Measurements from ENCODE around the gene WFDC2. TPM values are rescaled to one million over a fixed set of nuclear protein-coding genes. Genes with fewer than 3 reads are reported as not detected.
A peak's percentile ranks its signal among the peaks of the same experiment; 100 is the strongest.

Gene WFDC2
- total and polyA plus RNA-seq, 2 of the 4 experiments (the other 2 are of a cell fraction): not detected

DNA sequence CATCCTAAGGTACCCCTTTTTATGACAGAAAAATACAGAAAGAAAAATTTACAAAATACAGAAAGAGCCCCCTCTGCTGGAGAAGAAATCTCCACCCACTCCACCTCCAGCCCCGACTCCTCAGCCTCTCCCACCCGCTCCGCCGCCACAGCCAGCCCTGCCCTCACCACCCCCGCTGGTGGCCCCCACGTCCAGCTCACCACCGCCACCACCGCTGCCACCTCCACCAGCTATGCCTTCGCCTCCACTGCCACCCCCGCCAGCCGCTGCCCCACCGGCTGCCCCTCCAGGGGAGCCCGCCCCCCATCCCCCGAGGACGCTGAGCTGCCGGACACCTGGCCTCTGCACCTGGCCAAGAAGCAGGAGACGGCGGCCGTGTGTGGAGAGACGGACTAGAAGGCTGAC lies 17.7 kb downstream of the WFDC2 start:
- H4K91ac ChIP-seq (ENCODE audit: insufficient read depth, low read depth, low read length): no peak overlapping the region
- H3K9me3 ChIP-seq (ENCODE audit: control insufficient read depth, insufficient read depth, low read length): no peaks in the 10 kb centered on the region
- H2BK5ac ChIP-seq (ENCODE audit: low read depth, low read length, poor library complexity, severe bottlenecking): no peak overlapping the region
- no peak overlapping the region for H3K23ac ChIP-seq (ENCODE audit: low read depth, low read length)
- no peak overlapping the region for H3K4ac ChIP-seq (ENCODE audit: low read depth, low read length)
- H3K27me3 ChIP-seq (ENCODE audit: control insufficient read depth, insufficient read depth, low read length): peaks cover 4% of the 10 kb centered on the region
- no peak overlapping the region for H3K56ac ChIP-seq (ENCODE audit: extremely low read depth, insufficient read depth, low read length)
- in situ Hi-C loops (cut with MboI; ENCODE audit: low sequenced_read_pairs): no loop called here
- TF ChIP-seq, protein P1, sequence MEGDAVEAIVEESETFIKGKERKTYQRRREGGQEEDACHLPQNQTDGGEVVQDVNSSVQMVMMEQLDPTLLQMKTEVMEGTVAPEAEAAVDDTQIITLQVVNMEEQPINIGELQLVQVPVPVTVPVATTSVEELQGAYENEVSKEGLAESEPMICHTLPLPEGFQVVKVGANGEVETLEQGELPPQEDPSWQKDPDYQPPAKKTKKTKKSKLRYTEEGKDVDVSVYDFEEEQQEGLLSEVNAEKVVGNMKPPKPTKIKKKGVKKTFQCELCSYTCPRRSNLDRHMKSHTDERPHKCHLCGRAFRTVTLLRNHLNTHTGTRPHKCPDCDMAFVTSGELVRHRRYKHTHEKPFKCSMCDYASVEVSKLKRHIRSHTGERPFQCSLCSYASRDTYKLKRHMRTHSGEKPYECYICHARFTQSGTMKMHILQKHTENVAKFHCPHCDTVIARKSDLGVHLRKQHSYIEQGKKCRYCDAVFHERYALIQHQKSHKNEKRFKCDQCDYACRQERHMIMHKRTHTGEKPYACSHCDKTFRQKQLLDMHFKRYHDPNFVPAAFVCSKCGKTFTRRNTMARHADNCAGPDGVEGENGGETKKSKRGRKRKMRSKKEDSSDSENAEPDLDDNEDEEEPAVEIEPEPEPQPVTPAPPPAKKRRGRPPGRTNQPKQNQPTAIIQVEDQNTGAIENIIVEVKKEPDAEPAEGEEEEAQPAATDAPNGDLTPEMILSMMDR (conservative IDR thresholded peaks at IDR 0.05; ENCODE audit: low read depth, low read length): 0 out of 2 replicates have a peak, but pooled peaks have one; percentile 3
- TF ChIP-seq FOS (IDR thresholded peaks at IDR 0.05; ENCODE audit: low read depth, low read length): no peak
- TF ChIP-seq CHD1 (IDR thresholded peaks at IDR 0.05; ENCODE audit: low read depth, low read length): no peak
- no peak for TF ChIP-seq RAD21 (IDR thresholded peaks at IDR 0.05; ENCODE audit: low read length)
- TF ChIP-seq, protein P2, sequence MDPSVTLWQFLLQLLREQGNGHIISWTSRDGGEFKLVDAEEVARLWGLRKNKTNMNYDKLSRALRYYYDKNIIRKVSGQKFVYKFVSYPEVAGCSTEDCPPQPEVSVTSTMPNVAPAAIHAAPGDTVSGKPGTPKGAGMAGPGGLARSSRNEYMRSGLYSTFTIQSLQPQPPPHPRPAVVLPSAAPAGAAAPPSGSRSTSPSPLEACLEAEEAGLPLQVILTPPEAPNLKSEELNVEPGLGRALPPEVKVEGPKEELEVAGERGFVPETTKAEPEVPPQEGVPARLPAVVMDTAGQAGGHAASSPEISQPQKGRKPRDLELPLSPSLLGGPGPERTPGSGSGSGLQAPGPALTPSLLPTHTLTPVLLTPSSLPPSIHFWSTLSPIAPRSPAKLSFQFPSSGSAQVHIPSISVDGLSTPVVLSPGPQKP (IDR thresholded peaks at IDR 0.05; ENCODE audit: borderline replicate concordance, low read depth, low read length): no peak
- TF ChIP-seq RCOR1 (IDR thresholded peaks at IDR 0.05; ENCODE audit: insufficient replicate concordance, low read length): no peak
- no peak for TF ChIP-seq POLR2A (IDR thresholded peaks at IDR 0.05; ENCODE audit: low read depth, low read length)
- no peaks in the 10 kb centered on the region for H3K79me1 ChIP-seq (ENCODE audit: low read depth in 1 of 2, low read length in 2 of 2)
- ChIA-PET CTCF (interaction anchor here (0.5 kb wide), 1 partner anchor 1002 kb away, joined by 3 read pairs; no protein-coding TSS in a partner anchor), POLR2A (ENCODE audit: unreplicated experiment) (no interaction called here)
- no peak overlapping the region for H2AK9ac ChIP-seq (replicated peaks; ENCODE audit: low read depth, low read length, poor library complexity)
- intact Hi-C loops (cut with micrococcal nuclease): no loop called here
- H4K5ac ChIP-seq (ENCODE audit: low read depth, low read length): no peak overlapping the region
- H4K8ac ChIP-seq (ENCODE audit: low read depth in 2 of 2, low read length in 2 of 2): no peak overlapping the region
- H3K4me2 ChIP-seq (ENCODE audit: low read depth, low read length): no peak overlapping the region
- no peak overlapping the region for H2BK20ac ChIP-seq (ENCODE audit: low read depth, low read length)
- no peaks in the 10 kb centered on the region for H3K36me3 ChIP-seq (ENCODE audit: control insufficient read depth, insufficient read depth, low read length)
- H3K9me1 ChIP-seq (ENCODE audit: insufficient read depth, low read length): no peaks in the 10 kb centered on the region
- no peak overlapping the region for H3K14ac ChIP-seq (replicated peaks; ENCODE audit: low read depth, low read length)
- no CpG with 5 or more reads among the region's 20 CpGs for WGBS, 2 experiments (ENCODE audit: extremely low coverage in 2 of 2, insufficient read length in 1 of 2)
- no peaks in the 10 kb centered on the region for H3K4me1 ChIP-seq (ENCODE audit: control insufficient read depth, insufficient read depth, low read length)
- no TSS peak for BruUV-seq (replicated peaks)
- no peak overlapping the region for H2AK5ac ChIP-seq (ENCODE audit: low read depth, low read length)
- H3K9ac ChIP-seq (ENCODE audit: low read depth, low read length): no peak overlapping the region
- no peak for ATAC-seq (ENCODE audit: low read depth)
- H3K18ac ChIP-seq (ENCODE audit: low read depth, low read length): no peak overlapping the region
- H2BK15ac ChIP-seq (ENCODE audit: low read depth, low read length): no peak overlapping the region
- H3K4me3 ChIP-seq (ENCODE audit: insufficient read depth, low read depth, low read length): no peak overlapping the region
- no peaks in the 10 kb centered on the region for H4K20me1 ChIP-seq (ENCODE audit: insufficient read depth, low read length)
- no peak overlapping the region for H2AFZ ChIP-seq (replicated peaks; ENCODE audit: low read length, poor library complexity)
- dilution Hi-C loops (cut with HindIII; ENCODE audit: low sequenced_read_pairs, unreplicated experiment): no loop called here
- no peak overlapping the region for H2BK120ac ChIP-seq (ENCODE audit: low read depth, low read length)
- no peak overlapping the region for H3K27ac ChIP-seq (ENCODE audit: insufficient read depth, low read length)
- DNase-seq: no peak

All from IMR-90 (cell line).